Peyer's patch (tissue), 4 donors: ENCODE results near the gene NEDD9. TPM values are rescaled to one million over a fixed set of nuclear protein-coding genes. Genes with fewer than 3 reads are reported as not detected.
A peak's percentile ranks its signal among the peaks of the same experiment; 100 is the strongest.

ENCODE experiments used
- DNase-seq, 3 donors: peaks; one replicate each; pipeline ENCODE4 v3.0.0-alpha.2; 2017 to 2019
- H3K27ac ChIP-seq, 4 donors: fragments of 200-600 bp; sonication (generic); one replicate each; pipeline ENCODE4 v1.5.1; 2016 to 2019
- H3K27me3 ChIP-seq, 2 donors: fragments of 200-600 bp; sonication (generic); one replicate each; pipeline ENCODE4 v1.5.1; 2019
- H3K36me3 ChIP-seq, 3 donors: fragments of 200-600 bp; sonication (generic); one replicate each; pipeline ENCODE4 v1.5.1; 2016 to 2019
- H3K4me1 ChIP-seq, 4 donors: fragments of 200-600 bp; sonication (generic); one replicate each; pipeline ENCODE4 v1.5.1; 2016 to 2019
- H3K4me3 ChIP-seq, 4 donors: fragments of 200-600 bp; sonication (generic); 1 replicate in 3 of 4; 2 replicates in 1 of 4; pipeline ENCODE4 v1.5.1; 2016 to 2019; ENCODE audit warnings: mild to moderate bottlenecking in 1 of 4
- H3K9me3 ChIP-seq, 4 donors: fragments of 200-600 bp; sonication (generic); one replicate each; pipeline ENCODE4 v1.5.1; 2016 to 2019; ENCODE audit warnings: mild to moderate bottlenecking in 1 of 4
- CTCF ChIP-seq, 6 experiments: fragments of 450-650 bp in 4 of 6; fragments of 200-600 bp in 2 of 6; sonication (generic) in 1 of 6; IDR thresholded peaks; one replicate each; pipeline ENCODE4 v1.5.1; 2017 to 2019; ENCODE audit warnings: antibody characterized with exemption in 6 of 6, mild to moderate bottlenecking in 3 of 6, moderate library complexity in 1 of 6
- POLR2A ChIP-seq, 2 donors: fragments of 450-650 bp; IDR thresholded peaks; one replicate each; pipeline ENCODE4 v1.5.1; 2017; ENCODE audit warnings: antibody characterized with exemption in 2 of 2, mild to moderate bottlenecking in 2 of 2, moderate library complexity in 2 of 2
- total RNA-seq, 4 donors: library from RNA; depleted of rRNA; stranded (reverse); fragments of >200 nt; gene quantifications; one replicate each; pipeline ENCODE4 v1.1.0, GENCODE V29; 2016

Gene NEDD9
- total RNA-seq, 4 donors from 2014 or later: 63.9 to 97.0 (median 87.5) TPM

- DNase-seq: no peak
- Histone ChIP-seq H3K4me1 (peaks cover 0 to 33% (median 4%) of the 10 kb centered on the region in 4 donors), H3K27me3 (no peaks in the 10 kb centered on the region), H3K4me3 (no peak overlapping the region), H3K27ac (no peak overlapping the region), H3K9me3 (no peaks in the 10 kb centered on the region), H3K36me3 (peaks cover 0 to 65% (median 0%) of the 10 kb centered on the region in 3 donors)
- TF ChIP-seq POLR2A (IDR thresholded peaks at IDR 0.05): no peak
- no peak for TF ChIP-seq CTCF (IDR thresholded peaks at IDR 0.05)
These were observed 28.5 kb downstream of the NEDD9 start for GRCh38 chr6:11204005-11204399.

- Histone ChIP-seq H3K27me3 (no peaks in the 10 kb centered on the region), H3K4me1 (peaks cover 0 to 36% (median 7%) of the 10 kb centered on the region in 4 donors), H3K27ac (no peak overlapping the region), H3K9me3 (no peaks in the 10 kb centered on the region), H3K36me3 (peaks cover 0 to 67% (median 0%) of the 10 kb centered on the region in 3 donors), H3K4me3 (no peak overlapping the region)
- DNase-seq: no peak
- TF ChIP-seq CTCF (IDR thresholded peaks at IDR 0.05) (no peak), POLR2A (IDR thresholded peaks at IDR 0.05) (no peak)
These were observed 29.0 kb downstream of the NEDD9 start for GRCh38 chr6:11203306-11204004.

- peaks cover 0 to 33% (median 7%) of the 10 kb centered on the region in 4 donors for H3K4me1 ChIP-seq
These were observed 29.8 kb downstream of the NEDD9 start for GRCh38 chr6:11202513-11203305.

GRCh38 chr6:11201772-11202512 lies 30.5 kb downstream of the NEDD9 start:
- Histone ChIP-seq H3K4me3 (no peak overlapping the region), H3K36me3 (peaks cover 0 to 73% (median 0%) of the 10 kb centered on the region in 3 donors), H3K9me3 (no peaks in the 10 kb centered on the region), H3K27me3 (no peaks in the 10 kb centered on the region), H3K27ac (peak overlapping the region in 1 of 4 donors; percentile 11), H3K4me1 (peaks cover 0 to 26% (median 6%) of the 10 kb centered on the region in 4 donors)
- no peak for DNase-seq
- TF ChIP-seq CTCF (IDR thresholded peaks at IDR 0.05): no peak
- TF ChIP-seq POLR2A (IDR thresholded peaks at IDR 0.05): no peak

More at GRCh38 chr6:11202513-11203305, 29.8 kb downstream of the NEDD9 start:
- no peak for DNase-seq
- peak overlapping the region in 1 of 4 donors; percentile 11 for H3K27ac ChIP-seq
- TF ChIP-seq POLR2A (IDR thresholded peaks at IDR 0.05): no peak
- no peak for TF ChIP-seq CTCF (IDR thresholded peaks at IDR 0.05)
- no peak overlapping the region for H3K4me3 ChIP-seq
- H3K9me3 ChIP-seq: no peaks in the 10 kb centered on the region
- H3K27me3 ChIP-seq: no peaks in the 10 kb centered on the region
- peaks cover 0 to 67% (median 0%) of the 10 kb centered on the region in 3 donors for H3K36me3 ChIP-seq

GRCh38 chr6:11201015-11201414 lies 31.5 kb downstream of the NEDD9 start:
- Histone ChIP-seq H3K27me3 (no peaks in the 10 kb centered on the region), H3K27ac (no peak overlapping the region), H3K9me3 (no peaks in the 10 kb centered on the region), H3K4me1 (peaks cover 0 to 18% (median 6%) of the 10 kb centered on the region in 4 donors), H3K4me3 (no peak overlapping the region), H3K36me3 (peaks cover 0 to 75% (median 0%) of the 10 kb centered on the region in 3 donors)
- no peak for TF ChIP-seq POLR2A (IDR thresholded peaks at IDR 0.05)
- no peak for TF ChIP-seq CTCF (IDR thresholded peaks at IDR 0.05)
- no peak for DNase-seq
